ENCODE results near the gene NUP88. TPM values are rescaled to one million over a fixed set of nuclear protein-coding genes. Genes with fewer than 3 reads are reported as not detected.

NUP88 gene
- total and polyA plus RNA-seq, 2 donors (not counting 1 experiment from before 2014, with no cell fraction given) = 41.8 to 79.6 TPM

DNA sequence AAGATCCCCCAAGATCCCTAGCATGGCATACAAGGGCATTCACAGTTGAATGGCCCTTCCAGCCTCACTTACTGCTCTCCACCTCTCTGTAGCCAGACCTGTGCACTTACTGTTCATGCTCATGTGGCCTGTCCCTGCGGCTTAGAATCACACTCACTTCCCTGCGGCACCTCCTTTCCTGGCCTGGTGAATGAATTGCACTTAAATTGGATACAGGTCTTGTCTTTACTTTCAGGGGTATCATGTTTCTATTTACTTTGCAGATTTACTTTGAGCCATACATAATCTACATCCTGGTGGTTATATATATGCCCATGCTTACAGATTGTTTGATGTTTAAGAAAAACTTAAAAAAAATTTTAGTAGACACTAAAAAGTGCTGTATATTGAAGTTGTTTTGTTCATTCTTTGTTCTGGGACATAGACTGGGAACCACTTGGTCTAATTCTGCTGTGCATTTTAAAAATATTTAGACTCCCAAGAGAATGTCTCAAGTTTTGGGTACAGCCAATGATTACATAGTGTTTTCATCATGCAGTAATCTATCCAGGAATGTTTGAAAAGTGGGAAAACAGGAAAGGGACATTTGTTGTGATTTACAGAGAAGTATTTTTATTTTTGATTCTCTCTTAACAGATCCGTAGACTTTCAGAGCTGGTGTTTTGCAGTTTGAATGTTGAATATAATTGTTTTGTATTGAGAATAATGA, 63.9 kb downstream of the NUP88 start:
- DNase-seq (ENCODE audit: low read depth in 2 of 2) = peak in 1 of 2 donors; percentile 51
- no peak overlapping the region for H3K4me3 ChIP-seq (replicated peaks in 1 of 4; ENCODE audit: control extremely low read depth in 1 of 4, insufficient read depth in 1 of 4, low read depth in 3 of 4, low read length in 4 of 4)
- no peaks in the 10 kb centered on the region for H3K9me3 ChIP-seq (ENCODE audit: control insufficient read depth, insufficient read depth, low read depth, low read length)
- no peak overlapping the region for H2AFZ ChIP-seq (ENCODE audit: low read length)
- peaks cover 7% of the 10 kb centered on the region for H3K36me3 ChIP-seq (ENCODE audit: control insufficient read depth, insufficient read depth, low read length)
- no peak overlapping the region for H3K27ac ChIP-seq (ENCODE audit: insufficient read depth, low read length)
- no peaks in the 10 kb centered on the region for H3K27me3 ChIP-seq (ENCODE audit: control insufficient read depth, insufficient read depth, low read length)
- TF ChIP-seq, protein P1, sequence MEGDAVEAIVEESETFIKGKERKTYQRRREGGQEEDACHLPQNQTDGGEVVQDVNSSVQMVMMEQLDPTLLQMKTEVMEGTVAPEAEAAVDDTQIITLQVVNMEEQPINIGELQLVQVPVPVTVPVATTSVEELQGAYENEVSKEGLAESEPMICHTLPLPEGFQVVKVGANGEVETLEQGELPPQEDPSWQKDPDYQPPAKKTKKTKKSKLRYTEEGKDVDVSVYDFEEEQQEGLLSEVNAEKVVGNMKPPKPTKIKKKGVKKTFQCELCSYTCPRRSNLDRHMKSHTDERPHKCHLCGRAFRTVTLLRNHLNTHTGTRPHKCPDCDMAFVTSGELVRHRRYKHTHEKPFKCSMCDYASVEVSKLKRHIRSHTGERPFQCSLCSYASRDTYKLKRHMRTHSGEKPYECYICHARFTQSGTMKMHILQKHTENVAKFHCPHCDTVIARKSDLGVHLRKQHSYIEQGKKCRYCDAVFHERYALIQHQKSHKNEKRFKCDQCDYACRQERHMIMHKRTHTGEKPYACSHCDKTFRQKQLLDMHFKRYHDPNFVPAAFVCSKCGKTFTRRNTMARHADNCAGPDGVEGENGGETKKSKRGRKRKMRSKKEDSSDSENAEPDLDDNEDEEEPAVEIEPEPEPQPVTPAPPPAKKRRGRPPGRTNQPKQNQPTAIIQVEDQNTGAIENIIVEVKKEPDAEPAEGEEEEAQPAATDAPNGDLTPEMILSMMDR (conservative IDR thresholded peaks at IDR 0.05 in 1 of 2, IDR thresholded peaks at IDR 0.05 in 1 of 2; ENCODE audit: low read depth in 1 of 2, low read length in 2 of 2) = no peak
- TF ChIP-seq EZH2 (IDR thresholded peaks at IDR 0.05; ENCODE audit: low read length, missing control alignments) = no peak
- H3K9ac ChIP-seq (ENCODE audit: insufficient read depth, low read length) = no peak overlapping the region
- no peaks in the 10 kb centered on the region for H3K79me2 ChIP-seq (ENCODE audit: control insufficient read depth, insufficient read depth, low read length)
- no peak overlapping the region for H3K4me2 ChIP-seq (ENCODE audit: extremely low read depth, insufficient read depth, low read length)
- no peaks in the 10 kb centered on the region for H4K20me1 ChIP-seq (ENCODE audit: control insufficient read depth, extremely low read depth, insufficient read depth, low read length)
- H3K4me1 ChIP-seq (ENCODE audit: control insufficient read depth, extremely low read depth, insufficient read depth, low read length) = no peaks in the 10 kb centered on the region

DNA sequence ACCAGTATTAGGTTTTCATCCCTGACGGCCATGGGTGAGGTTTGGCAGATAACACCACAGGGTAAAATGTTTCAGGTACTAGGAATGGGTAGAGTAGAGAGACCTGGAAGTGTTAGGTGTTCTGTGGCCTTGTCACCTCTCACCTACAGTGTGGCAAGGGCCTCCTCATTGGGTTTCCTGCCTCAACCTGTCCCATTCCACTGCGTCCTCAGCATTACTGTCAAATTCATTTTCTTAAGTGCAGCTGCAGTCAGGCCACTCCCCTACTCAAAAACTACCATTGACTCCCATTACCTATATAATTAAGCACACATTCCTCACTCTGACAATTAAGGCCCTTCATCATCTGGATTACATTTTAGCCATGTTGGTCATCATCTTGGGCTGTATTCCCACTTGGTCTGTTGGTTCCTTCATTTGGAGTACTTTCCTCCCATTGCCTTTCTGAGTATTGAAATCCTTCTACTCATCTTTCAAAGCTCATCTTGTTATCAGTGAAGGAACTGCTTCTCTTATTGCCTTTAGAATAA, 64.5 kb downstream of the NUP88 start:
- Histone ChIP-seq H3K36me3 (ENCODE audit: control insufficient read depth, insufficient read depth, low read length) (peaks cover 7% of the 10 kb centered on the region), H3K27me3 (ENCODE audit: control insufficient read depth, insufficient read depth, low read length) (no peaks in the 10 kb centered on the region), H3K9ac (ENCODE audit: insufficient read depth, low read length) (no peak overlapping the region), H4K20me1 (ENCODE audit: control insufficient read depth, extremely low read depth, insufficient read depth, low read length) (no peaks in the 10 kb centered on the region), H2AFZ (ENCODE audit: low read length) (no peak overlapping the region), H3K27ac (ENCODE audit: insufficient read depth, low read length) (no peak overlapping the region), H3K4me3 (replicated peaks in 1 of 4; ENCODE audit: control extremely low read depth in 1 of 4, insufficient read depth in 1 of 4, low read depth in 3 of 4, low read length in 4 of 4) (no peak overlapping the region), H3K4me2 (ENCODE audit: extremely low read depth, insufficient read depth, low read length) (no peak overlapping the region), H3K9me3 (ENCODE audit: control insufficient read depth, insufficient read depth, low read depth, low read length) (no peaks in the 10 kb centered on the region), H3K4me1 (ENCODE audit: control insufficient read depth, extremely low read depth, insufficient read depth, low read length) (no peaks in the 10 kb centered on the region), H3K79me2 (ENCODE audit: control insufficient read depth, insufficient read depth, low read length) (no peaks in the 10 kb centered on the region)
- TF ChIP-seq, protein P1 (conservative IDR thresholded peaks at IDR 0.05 in 1 of 2, IDR thresholded peaks at IDR 0.05 in 1 of 2; ENCODE audit: low read depth in 1 of 2, low read length in 2 of 2) = no peak
- no peak for DNase-seq (ENCODE audit: low read depth in 2 of 2)

DNA sequence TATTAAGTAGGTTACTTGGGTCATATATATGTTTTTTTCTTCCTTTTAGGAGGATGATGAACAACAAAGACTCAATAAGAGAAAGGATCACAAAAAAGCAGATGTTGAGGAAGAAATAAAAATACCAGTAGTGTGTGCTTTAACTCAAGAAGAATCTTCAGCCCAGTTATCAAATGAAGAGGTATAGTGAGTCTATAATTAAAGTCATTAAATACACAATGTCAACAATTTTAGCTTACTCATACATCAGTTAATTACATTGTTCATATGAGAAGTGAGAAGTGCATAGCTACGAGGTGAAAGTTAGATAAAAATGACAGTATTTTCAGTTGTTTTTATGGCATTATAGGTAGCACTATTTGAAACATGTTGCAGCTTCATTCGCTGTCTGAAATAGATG, 65.2 kb downstream of the NUP88 start:
- Histone ChIP-seq H3K36me3 (ENCODE audit: control insufficient read depth, insufficient read depth, low read length) (peaks cover 9% of the 10 kb centered on the region), H3K4me2 (ENCODE audit: extremely low read depth, insufficient read depth, low read length) (no peak overlapping the region), H3K9ac (ENCODE audit: insufficient read depth, low read length) (no peak overlapping the region), H3K9me3 (ENCODE audit: control insufficient read depth, insufficient read depth, low read depth, low read length) (no peaks in the 10 kb centered on the region), H3K27me3 (ENCODE audit: control insufficient read depth, insufficient read depth, low read length) (no peaks in the 10 kb centered on the region), H3K79me2 (ENCODE audit: control insufficient read depth, insufficient read depth, low read length) (no peaks in the 10 kb centered on the region), H3K4me1 (ENCODE audit: control insufficient read depth, extremely low read depth, insufficient read depth, low read length) (no peaks in the 10 kb centered on the region), H3K27ac (ENCODE audit: insufficient read depth, low read length) (no peak overlapping the region), H3K4me3 (replicated peaks in 1 of 4; ENCODE audit: control extremely low read depth in 1 of 4, insufficient read depth in 1 of 4, low read depth in 3 of 4, low read length in 4 of 4) (no peak overlapping the region), H2AFZ (ENCODE audit: low read length) (no peak overlapping the region), H4K20me1 (ENCODE audit: control insufficient read depth, extremely low read depth, insufficient read depth, low read length) (no peaks in the 10 kb centered on the region)
- DNase-seq (ENCODE audit: low read depth in 2 of 2) = no peak
- TF ChIP-seq, protein P1 (conservative IDR thresholded peaks at IDR 0.05 in 1 of 2, IDR thresholded peaks at IDR 0.05 in 1 of 2; ENCODE audit: low read depth in 1 of 2, low read length in 2 of 2) = no peak
- no peak for TF ChIP-seq EZH2 (IDR thresholded peaks at IDR 0.05; ENCODE audit: low read length, missing control alignments)

All from fibroblast of lung (primary cell).